ENCODE data around the gene PLCD4.

Gene PLCD4

DNA sequence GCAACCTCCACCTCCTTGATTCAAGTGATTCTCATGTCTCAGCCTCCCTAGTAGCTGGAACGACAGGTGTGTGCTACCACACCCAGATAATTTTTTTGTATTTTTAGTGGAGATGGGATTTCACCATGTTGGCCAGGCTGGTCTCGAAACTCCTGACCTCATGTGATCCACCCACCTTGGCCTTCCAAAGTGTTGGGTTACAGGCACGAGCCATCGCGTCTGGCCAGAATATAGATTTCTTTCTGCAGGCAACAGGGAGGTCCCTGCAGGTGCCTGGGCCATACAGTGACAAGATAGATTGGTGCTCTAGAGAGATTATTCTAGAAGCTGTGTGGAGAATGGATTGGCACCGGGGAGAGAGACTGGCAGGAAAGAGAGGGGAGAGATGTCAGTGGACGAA, 13.3 kb downstream of the PLCD4 start:
- DNase-seq (ENCODE audit: low spot score), result no peak

DNA sequence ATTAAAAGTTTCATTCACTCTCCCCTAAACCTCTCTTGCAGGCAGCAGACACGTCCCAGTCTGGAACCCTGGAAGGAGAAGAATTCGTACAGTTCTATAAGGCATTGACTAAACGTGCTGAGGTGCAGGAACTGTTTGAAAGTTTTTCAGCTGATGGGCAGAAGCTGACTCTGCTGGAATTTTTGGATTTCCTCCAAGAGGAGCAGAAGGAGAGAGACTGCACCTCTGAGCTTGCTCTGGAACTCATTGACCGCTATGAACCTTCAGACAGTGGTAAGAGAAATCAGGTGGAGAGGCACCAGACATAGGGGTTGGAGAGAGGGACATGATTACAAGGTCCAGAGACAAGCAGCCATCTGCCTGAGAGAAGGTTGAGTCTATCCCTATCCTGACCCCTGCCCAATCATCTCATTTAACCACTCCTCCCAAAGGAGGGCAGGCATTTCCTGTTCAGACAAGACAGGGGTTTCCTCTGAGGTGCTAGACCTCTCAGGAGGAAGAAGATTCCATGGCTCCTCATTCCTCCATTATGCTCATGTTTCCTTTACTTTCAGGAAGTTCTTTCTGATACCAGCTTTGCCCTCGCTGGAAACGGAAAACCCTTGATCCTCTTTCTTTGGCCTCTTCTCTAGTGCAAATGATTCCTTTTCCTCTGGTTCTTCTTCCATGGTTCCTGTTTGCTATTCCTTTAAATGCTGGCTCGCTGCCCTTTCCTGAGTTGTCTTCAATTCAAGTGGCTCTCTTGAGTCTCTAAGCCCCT, 15.1 kb downstream of the PLCD4 start:
- no peak for DNase-seq (ENCODE audit: low spot score)

DNA sequence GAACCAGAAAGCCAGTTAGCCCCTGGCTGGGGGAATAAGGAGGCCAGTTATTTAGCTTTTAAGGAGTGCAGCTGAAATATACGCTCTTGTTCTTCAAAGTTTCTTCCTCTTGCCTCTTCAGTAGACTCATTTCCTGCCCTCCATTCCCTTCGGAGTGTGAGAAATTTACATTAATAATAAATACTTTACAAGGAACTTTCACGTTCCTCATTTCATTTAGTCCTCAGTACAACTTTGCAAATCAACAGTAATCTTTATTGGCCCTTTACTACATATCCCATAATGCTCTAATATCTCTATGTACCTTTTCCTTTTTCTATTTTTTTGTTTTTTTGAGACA, 15.6 kb downstream of the PLCD4 start:
- DNase-seq (ENCODE audit: low spot score), result no peak

DNA sequence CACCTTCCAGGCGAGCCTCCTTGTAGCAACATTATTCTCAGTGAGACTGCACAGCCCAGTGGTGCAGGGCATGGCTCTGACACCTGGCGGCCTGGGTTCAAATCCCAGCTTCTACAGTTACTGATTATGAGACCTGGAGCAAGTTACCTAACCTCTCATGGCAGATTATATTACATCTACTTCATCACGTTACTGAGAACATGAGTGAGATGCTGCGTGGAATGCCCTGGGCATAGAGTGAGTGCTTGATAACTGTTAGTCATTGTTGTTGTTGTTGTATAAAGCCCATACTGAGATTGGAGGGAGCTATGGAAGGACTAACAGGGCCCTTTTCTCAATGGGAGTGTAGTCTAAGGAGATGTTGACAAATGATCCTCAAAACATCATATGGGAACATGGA, 18.7 kb downstream of the PLCD4 start:
- no peak for DNase-seq (ENCODE audit: low spot score)

DNA sequence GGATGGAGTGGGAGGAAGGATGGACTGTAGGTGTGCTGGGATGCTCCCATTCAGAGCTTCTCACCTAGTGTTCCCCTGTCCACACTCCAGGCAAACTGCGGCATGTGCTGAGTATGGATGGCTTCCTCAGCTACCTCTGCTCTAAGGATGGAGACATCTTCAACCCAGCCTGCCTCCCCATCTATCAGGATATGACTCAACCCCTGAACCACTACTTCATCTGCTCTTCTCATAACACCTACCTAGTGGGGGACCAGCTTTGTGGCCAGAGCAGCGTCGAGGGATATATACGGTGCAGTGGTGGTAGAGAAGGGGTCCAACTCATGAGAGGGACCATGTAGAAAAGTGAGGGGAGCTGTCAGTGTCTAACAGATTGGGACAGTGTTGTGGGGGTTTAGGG, 20.2 kb downstream of the PLCD4 start:
- no peak for DNase-seq (ENCODE audit: low spot score)

DNA sequence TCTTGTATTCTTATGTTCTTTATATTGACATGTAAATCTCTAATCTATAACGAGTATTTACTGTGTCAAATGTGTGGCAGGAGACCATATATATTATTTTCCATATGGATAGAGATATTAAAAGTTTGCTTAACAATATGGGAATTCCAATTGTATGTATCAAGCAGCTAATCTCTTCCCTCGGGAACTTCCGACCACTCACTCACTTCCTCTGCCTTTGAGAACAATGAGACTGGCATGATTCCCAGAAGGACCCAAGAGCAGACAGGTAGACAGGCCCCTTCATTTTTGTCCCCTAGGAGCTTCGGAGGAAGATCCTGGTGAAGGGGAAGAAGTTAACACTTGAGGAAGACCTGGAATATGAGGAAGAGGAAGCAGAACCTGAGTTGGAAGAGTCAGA, 24.1 kb downstream of the PLCD4 start:
- no peak for DNase-seq (ENCODE audit: low spot score)

DNA sequence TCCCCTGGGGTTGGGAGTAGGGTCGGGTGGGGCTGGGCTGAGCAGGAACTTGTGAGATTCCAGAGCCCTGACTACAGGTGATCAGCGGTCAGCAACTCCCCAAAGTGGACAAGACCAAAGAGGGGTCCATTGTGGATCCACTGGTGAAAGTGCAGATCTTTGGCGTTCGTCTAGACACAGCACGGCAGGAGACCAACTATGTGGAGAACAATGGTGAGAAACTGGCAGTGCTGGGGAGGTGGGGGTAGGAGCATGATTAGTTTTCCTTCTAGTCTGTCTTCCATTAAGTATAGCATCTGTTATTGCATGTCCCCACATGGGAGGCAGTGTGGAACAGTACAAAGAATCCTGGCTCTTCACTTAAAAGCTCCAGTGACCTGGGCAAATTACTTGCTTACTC, 28.0 kb downstream of the PLCD4 start:
- DNase-seq (ENCODE audit: low spot score), result no peak

DNA sequence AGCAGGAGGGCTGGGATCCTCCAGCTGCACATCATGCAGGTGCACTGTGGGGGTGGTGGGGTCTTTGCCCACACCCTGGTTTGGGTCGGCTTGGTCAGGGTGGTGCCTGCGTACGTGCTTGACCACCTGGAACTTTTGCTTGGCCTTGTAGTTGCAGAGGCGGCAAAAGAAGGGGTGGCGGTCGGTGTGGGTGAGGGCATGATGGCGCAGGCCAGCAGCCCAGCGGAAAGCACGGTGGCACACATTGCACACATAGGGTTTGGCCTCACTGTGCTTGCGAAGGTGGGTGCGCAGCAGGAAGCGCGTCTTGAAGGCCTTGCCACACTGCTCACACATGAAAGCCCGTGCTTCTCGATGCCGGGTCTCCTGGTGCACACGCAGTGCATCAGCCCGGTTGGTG, 30.7 kb downstream of the PLCD4 start:
- no peak for DNase-seq (ENCODE audit: low spot score)

DNA sequence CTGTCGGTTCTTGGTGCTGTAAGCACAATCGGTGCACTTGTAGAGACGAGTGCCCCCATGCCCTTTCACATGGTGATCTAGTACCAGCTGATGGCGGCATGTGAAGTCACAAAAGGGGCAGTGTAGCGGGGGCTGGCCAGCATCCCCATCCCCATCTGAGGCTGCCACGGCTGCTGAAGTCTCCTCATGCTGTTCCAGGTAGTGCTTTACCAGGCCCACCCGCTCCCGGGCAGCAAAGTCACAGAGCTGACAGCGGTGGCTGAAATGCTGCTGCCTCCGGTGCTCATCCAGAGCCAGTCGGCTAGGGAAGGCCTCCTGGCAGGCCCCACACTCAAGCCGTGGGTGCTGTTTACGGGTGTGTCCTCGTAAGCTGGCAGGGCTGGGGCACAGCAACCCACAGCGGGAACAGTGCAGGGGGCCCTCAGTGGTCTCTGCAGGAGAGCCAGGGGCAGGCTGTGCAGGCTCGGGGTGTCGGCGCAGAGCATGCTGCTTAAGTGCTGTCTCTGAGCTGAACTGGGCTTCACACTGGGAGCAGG, 34.5 kb downstream of the PLCD4 start:
- no peak for DNase-seq (ENCODE audit: low spot score)

DNA sequence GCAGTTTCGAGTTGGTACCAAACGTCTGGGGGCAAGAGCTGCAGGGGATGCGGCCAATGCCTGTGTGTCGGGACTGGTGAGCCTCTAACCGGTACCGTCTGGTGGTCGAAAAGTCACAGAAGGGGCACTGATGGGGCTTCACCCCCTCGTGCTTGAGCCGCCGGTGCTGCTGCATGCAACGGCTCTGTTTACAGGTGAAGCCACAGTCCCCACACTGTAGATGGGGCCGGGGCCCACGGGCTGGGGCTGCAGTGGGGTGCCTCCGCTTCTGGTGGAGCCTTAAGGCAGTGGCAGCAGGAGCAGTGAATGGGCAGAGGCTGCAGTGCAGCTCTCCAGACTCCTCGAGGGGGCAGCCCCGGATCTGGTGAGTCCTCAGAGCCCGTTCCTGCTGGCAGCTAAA, 35.1 kb downstream of the PLCD4 start:
- DNase-seq (ENCODE audit: low spot score), result no peak

DNA sequence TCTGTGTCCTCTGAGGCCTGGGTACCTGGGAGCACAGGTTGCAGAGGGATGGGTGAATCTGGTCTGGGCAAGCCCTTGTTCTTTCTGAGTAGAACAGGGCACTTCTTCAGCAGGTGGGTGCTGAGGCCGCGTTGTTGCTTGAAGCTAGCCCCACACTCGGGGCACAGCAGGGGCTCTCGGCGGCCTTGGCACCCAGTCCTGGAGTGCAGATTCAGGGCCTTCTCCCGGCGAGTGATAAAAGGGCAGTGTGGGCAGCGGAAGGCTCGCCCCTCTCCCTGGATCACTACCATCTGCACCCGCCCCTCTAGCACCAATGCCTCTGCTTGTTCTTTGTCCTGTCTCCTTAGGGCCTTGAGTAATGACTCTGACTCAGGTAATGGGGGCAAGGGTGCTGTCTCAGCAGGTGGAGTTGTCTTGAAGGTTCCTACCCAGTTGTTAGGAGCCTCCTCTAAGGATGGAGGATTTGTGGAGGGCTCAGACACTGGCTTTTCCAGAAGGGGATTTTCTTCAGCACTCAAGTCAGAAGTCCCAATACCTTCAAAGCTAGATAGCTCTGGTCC, 36.1 kb downstream of the PLCD4 start:
- DNase-seq (ENCODE audit: low spot score), result no peak

DNA sequence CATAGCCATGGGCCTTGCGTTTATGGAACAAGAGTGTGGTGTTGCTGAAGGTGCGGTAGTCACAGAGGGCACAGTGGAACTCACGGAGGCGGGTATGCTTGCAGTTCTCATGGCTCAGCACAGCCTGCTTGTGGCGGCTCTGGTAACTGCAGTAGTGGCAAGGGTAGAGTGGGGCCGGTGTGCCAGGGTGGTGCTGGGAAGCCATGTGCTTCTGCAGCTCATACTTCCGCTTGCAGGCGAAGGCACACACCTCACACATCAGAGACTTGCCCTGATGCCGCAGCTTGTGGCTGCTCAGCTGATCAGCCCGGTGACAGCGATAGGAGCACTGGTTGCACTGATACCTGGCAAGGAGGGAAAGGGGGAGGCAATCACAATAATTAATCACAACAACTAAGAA, 37.0 kb downstream of the PLCD4 start:
- no peak for DNase-seq (ENCODE audit: low spot score)

DNA sequence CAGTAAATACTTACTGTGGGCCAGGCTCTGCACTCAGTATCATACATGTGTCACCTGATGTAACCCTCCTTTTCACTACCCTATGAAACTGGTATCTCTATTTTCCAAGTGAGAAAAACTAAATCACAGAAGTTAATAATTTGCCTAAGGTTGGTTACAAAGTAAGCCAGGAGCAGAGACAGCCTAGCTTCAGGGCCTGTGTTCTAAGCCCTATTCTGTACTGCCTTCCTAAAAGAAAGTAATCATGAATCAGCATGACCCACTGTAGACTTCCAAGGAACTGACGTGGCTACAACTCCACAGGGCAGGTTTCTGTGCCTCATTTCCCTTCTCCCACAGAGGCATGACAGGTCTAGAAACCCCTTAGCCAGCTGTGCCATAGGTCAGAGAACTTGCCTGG, 37.4 kb downstream of the PLCD4 start:
- DNase-seq (ENCODE audit: low spot score), result peak; percentile 27

DNA sequence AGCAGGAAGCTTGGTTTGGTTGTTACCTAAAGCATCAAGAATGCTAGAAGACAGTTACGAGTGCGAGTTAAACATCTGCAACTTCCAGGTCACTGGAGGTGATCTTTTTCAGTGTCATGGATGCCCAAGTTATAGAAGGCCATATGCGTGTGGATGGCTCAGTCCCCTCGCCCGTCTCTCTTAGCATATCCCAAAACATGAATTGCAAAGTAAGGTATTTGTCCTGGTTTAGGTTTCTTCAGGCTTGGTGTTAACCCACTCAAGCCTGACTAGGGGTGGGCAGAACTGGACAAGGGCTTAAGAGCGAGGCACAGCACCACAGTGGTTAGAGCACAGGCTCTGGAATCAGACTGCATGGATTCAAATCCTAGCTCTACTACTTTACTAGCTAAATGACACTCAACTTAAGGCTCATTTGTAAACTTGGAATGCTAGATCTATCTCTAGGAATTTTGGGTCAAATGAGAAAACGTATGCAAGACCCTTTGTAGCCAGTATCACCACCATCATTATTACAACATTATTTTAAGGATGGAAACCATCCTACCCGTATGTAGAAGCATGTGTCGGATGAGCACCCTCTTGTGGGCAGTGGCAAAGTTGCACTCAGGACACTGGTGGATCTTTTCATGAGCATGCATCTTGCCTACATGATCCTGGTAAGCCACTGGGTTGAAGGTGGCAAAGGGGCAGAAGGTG, 40.5 kb downstream of the PLCD4 start:
- peak; percentile 66 for DNase-seq (ENCODE audit: low spot score)

DNA sequence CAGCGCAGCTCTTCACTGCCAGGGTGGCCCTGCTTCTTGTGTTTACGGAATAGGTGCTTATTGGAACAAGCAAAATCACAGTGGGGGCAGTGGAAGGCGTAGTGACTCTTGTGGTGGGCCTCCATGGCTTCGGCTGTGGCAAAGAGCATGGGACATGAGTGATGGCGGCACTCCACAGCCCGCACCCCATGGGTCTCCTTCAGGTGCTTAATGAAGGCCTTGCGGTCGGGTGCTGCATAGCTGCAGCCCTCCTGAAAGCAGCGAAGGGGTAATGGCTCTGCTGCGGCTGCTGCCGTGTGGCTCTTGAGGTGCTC, 41.0 kb downstream of the PLCD4 start:
- DNase-seq (ENCODE audit: low spot score), result no peak

DNA sequence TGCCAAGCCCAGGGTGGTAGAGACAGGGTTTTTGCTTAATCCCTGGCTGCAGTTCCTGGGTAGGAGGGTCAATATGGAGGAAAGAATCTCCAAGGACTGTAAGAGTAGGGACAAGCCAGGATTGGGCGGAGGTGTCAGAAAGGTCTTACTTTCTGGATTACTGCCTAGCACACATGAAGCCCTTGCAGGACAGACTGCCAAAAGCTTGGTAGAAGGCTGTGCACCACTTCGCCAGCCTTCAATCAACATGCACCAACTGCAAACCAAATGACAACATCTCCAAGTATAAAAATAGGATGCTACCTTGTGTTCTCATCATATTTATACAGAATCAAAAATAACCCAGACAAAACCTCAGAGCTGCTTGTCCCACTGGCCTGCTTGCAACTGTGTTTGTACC, 48.1 kb downstream of the PLCD4 start:
- no peak for DNase-seq (ENCODE audit: low spot score)

DNA sequence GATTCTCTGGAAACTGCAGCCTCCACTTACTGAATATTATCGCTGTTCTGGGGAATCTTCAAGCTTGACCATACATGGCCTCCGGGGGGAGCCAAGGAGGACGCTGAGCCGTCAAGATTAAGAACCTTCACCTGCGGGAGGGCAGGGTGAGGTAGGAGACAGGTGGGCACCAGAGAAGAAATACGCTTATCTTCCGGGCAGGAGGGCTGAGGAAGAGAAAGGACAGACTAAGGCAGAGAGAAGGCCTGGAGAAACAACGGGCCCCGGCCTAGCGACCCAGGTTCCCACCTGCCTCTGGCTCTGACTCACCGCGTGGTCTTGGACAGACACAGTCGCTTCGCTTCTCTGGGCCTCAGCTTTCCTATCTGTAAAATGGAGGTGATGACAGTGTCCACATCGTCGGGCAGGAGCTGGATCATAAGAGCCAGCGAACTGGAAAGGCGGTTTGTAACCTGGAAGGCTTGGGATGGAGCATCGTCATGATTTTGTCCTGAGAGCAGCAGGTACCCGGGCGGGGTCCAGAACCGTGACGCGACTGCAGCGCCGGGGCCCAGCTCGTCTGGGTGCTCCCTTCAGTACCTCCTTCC, 51.1 kb downstream of the PLCD4 start:
- DNase-seq (ENCODE audit: low spot score), result peak; percentile 55

DNA sequence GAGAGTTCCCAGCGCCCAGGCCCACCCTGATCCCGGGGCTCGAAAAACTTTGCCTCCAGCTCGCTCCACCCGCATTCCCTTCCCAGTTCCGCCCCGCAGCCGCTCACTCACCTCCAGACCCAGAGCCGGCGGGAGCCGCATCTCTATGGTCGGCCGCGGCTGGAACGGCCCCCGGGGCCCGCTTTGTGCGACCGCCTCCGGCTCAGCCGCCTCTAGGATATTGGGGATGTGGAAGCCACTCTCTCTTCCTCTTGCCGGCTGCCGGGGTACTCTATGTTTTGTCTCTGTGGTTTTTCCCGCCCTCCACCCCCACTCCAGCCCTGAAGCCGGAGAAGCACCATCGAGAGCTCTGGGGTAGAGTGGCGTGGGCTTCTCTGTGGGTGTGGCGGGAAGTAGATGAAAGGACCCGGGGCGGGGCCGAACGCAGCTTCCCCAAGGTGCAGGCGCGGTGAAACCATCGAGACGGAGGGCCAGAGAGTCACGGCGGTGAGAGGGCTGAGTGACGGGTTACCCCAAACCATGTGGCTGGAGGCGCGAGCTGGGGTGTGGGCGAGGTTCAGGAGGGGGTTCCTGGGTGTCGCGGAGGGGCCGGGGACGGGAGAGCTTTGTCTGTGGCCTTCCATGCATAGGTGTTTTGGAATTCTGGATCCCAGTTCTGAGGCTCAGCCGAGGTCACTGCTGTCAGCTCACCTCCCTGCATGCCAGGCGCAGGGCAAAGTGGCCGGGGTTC, 51.7 kb downstream of the PLCD4 start, which contains the start of the genes BCS1L and ZNF142:
BCS1L (plus strand) TSS at position 426 of the 730 bp plus-strand sequence. CDS start 1,305 bp downstream, outside the sequence.
ZNF142 (minus strand) TSS at position 366 of the 730 bp plus-strand sequence. CDS start 3,194 bp downstream, outside the sequence.
- peak; percentile 89 for DNase-seq (ENCODE audit: low spot score)

DNA sequence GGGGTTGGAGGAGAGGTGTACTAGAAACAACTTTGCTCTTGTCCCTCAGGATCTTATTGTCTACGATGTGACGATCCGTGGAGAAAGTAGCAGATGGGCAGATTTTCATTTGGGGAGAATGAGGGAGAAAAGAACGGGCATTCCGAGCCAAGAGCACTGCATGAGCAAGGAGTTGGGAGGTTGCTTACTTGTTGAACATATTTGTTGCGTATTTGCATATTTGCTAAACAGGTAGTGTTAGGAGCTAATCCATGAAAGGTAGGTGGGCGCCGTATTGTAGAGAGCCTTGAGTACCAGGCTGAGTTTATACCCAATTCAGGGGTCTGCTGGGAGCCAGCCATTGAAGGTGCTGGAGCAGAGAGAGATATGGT, 52.3 kb downstream of the PLCD4 start:
- DNase-seq (ENCODE audit: low spot score), result no peak

DNA sequence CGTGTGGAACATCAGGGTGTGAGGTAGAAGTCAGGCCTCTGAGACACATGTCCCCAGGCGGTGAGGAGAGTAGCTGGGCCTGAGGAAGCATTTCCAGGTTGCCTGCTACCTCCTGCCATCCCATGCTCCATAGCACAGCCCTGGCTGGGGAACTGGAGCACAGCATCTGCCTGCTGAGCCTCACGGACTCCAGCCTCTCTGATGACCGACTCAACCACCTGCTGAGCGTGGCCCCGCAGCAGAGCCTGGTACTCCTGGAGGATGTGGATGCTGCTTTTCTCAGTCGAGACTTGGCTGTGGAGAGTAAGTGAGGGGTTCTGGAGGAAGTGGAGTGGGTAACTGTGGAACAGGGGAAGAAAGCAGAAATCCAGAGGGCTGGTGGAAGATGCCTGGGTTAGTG, 54.7 kb downstream of the PLCD4 start:
- DNase-seq (ENCODE audit: low spot score), result no peak

DNA sequence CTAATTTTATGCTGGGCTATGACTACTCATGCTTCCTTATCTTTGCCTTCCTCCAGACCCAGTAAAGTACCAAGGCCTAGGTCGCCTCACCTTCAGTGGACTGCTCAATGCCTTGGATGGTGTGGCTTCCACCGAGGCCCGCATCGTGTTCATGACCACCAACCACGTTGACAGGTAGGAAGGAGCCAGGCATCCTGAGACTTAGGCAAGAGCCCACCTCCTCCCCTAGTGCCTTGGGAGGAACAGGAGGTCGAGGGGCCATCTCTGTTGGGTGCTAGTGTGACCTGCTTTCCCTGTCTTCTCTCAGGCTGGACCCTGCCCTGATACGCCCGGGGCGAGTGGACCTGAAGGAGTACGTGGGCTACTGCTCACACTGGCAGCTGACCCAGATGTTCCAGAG, 55.1 kb downstream of the PLCD4 start:
- no peak for DNase-seq (ENCODE audit: low spot score)

DNA sequence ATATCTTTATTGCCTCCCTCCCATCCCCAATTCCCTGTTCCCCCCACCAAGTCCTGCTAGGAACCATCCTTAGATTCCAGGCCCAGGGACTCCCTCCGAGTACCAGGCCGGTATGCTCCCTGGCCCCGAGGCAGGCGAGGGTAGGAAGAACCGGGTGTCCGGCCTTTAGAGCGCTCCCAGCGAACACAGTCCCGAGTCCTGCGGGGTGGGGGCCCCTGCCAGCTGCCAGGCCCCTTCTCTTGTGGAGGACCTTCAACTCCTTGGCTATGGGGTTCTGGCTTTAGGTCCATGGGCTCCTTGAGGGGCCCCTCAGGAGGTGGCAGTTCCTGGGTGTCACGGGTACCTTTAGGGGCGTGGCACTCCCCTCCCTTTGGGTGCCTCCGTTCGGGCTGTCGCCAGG, 56.2 kb downstream of the PLCD4 start:
- DNase-seq (ENCODE audit: low spot score), result no peak
